Hepatocyte (in vitro differentiated cells): ENCODE results near the gene PCNX3. TPM values are rescaled to one million over a fixed set of nuclear protein-coding genes. Genes with fewer than 3 reads are reported as not detected.
A peak's percentile ranks its signal among the peaks of the same experiment; 100 is the strongest.

Source experiments
- DNase-seq: peaks from one replicate; pipeline ENCODE4 v3.0.0-alpha.2; 2016; ENCODE audit warnings: low spot score
- H2AFZ ChIP-seq: fragments of 200-600 bp; sonication (generic); 2 replicates; pipeline ENCODE4 v1.6.0; 2016; ENCODE audit warnings: antibody characterized with exemption, mild to moderate bottlenecking
- H3K27ac ChIP-seq: fragments of 200-600 bp; sonication (generic); 2 replicates; pipeline ENCODE4 v1.5.1; 2016; ENCODE audit warnings: mild to moderate bottlenecking
- H3K27me3 ChIP-seq: fragments of 200-600 bp; sonication (generic); 2 replicates; pipeline ENCODE4 v1.6.1; 2016
- H3K36me3 ChIP-seq: fragments of 200-600 bp; sonication (generic); replicated peaks from 2 replicates; pipeline ENCODE4 v1.5.1; 2016; ENCODE audit warnings: low read depth; ENCODE audit not compliant: insufficient read depth
- H3K4me1 ChIP-seq: fragments of 200-600 bp; sonication (generic); 2 replicates; pipeline ENCODE4 v1.5.1; 2016; ENCODE audit warnings: mild to moderate bottlenecking, moderate library complexity; ENCODE audit not compliant: insufficient read depth
- H3K4me2 ChIP-seq: fragments of 200-600 bp; sonication (generic); 2 replicates; pipeline ENCODE4 v1.6.0; 2016
- H3K4me3 ChIP-seq: fragments of 200-600 bp; sonication (generic); 2 replicates; pipeline ENCODE4 v1.5.1; 2016; ENCODE audit warnings: mild to moderate bottlenecking
- H3K79me2 ChIP-seq: fragments of 200-600 bp; sonication (generic); 2 replicates; pipeline ENCODE4 v1.6.0; 2017; ENCODE audit warnings: mild to moderate bottlenecking
- H3K9me2 ChIP-seq: fragments of 200-600 bp; sonication (generic); replicated peaks from 2 replicates; pipeline ENCODE4 v1.6.0; 2017; ENCODE audit warnings: mild to moderate bottlenecking; ENCODE audit not compliant: insufficient read depth
- H3K9me3 ChIP-seq: fragments of 200-600 bp; sonication (generic); 2 replicates; pipeline ENCODE4 v1.5.1; 2016; ENCODE audit warnings: low read depth, mild to moderate bottlenecking
- H4K20me1 ChIP-seq: fragments of 200-600 bp; sonication (generic); 2 replicates; pipeline ENCODE4 v1.6.0; 2016; ENCODE audit warnings: mild to moderate bottlenecking; ENCODE audit not compliant: insufficient read depth, poor library complexity, severe bottlenecking
- EZH2 ChIP-seq: fragments of 200-600 bp; sonication (generic); IDR thresholded peaks from 2 replicates; pipeline ENCODE4 v1.6.1; 2016; ENCODE audit warnings: antibody characterized with exemption, mild to moderate bottlenecking, borderline replicate concordance
- EZH2phosphoT487 ChIP-seq: fragments of 200-600 bp; sonication (generic); IDR thresholded peaks from one replicate; pipeline ENCODE4 v1.6.1; 2018; ENCODE audit warnings: antibody characterized with exemption, mild to moderate bottlenecking, low read depth, moderate library complexity; ENCODE audit not compliant: unreplicated experiment, severe bottlenecking
- WGBS: methylation state at CpG from one replicate; pipeline ENCODE4 v1.1.6; 2016; ENCODE audit warnings: low lambda C conversion rate; ENCODE audit errors: missing lambda C conversion rate; 5-methylcytosine and 5-hydroxymethylcytosine counted together
- polyA plus RNA-seq: library from polyadenylated mRNA; unstranded; fragments of >200 nt; fragmentation: Nextera tagmentation; extraction: Ambion mirVana; gene quantifications from 2 replicates; pipeline ENCODE4 v1.2.1, GENCODE V29; 2016
- total RNA-seq: library from RNA; depleted of rRNA; stranded (reverse); fragments of >200 nt; gene quantifications from 2 replicates; pipeline ENCODE4 v1.2.3, GENCODE V29; 2014
- TF ChIP-seq, protein P1 (sequence below): fragments of 200-600 bp; sonication (generic); IDR thresholded peaks from 2 replicates; pipeline ENCODE4 v1.5.1; 2016; ENCODE audit warnings: antibody characterized with exemption, mild to moderate bottlenecking; ENCODE audit not compliant: poor library complexity

PCNX3 gene
- total and polyA plus RNA-seq, 2 experiments from 2014 or later, result 20.0 to 27.4 TPM

- no peak for DNase-seq
- no peak overlapping the region for H2AFZ ChIP-seq
- peaks cover 56% of the 10 kb centered on the region for H4K20me1 ChIP-seq
- H3K9me3 ChIP-seq, result no peaks in the 10 kb centered on the region
- no peaks in the 10 kb centered on the region for H3K36me3 ChIP-seq
- TF ChIP-seq, protein P1, sequence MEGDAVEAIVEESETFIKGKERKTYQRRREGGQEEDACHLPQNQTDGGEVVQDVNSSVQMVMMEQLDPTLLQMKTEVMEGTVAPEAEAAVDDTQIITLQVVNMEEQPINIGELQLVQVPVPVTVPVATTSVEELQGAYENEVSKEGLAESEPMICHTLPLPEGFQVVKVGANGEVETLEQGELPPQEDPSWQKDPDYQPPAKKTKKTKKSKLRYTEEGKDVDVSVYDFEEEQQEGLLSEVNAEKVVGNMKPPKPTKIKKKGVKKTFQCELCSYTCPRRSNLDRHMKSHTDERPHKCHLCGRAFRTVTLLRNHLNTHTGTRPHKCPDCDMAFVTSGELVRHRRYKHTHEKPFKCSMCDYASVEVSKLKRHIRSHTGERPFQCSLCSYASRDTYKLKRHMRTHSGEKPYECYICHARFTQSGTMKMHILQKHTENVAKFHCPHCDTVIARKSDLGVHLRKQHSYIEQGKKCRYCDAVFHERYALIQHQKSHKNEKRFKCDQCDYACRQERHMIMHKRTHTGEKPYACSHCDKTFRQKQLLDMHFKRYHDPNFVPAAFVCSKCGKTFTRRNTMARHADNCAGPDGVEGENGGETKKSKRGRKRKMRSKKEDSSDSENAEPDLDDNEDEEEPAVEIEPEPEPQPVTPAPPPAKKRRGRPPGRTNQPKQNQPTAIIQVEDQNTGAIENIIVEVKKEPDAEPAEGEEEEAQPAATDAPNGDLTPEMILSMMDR, result no peak
- TF ChIP-seq EZH2phosphoT487, result no peak
- TF ChIP-seq EZH2, result no peak
- H3K4me3 ChIP-seq, result no peak overlapping the region
- peaks cover 59% of the 10 kb centered on the region for H3K79me2 ChIP-seq
- peak overlapping the region; percentile 88 for H3K4me2 ChIP-seq
- no peaks in the 10 kb centered on the region for H3K9me2 ChIP-seq
- 76% methylated on average over 6 of the region's 10 CpGs for WGBS
- no peaks in the 10 kb centered on the region for H3K27me3 ChIP-seq
- peaks cover 30% of the 10 kb centered on the region for H3K4me1 ChIP-seq
- no peak overlapping the region for H3K27ac ChIP-seq
Measured at GRCh38 chr11:65611028-65611757, 4.4 kb upstream of the PCNX3 start.

DNA sequence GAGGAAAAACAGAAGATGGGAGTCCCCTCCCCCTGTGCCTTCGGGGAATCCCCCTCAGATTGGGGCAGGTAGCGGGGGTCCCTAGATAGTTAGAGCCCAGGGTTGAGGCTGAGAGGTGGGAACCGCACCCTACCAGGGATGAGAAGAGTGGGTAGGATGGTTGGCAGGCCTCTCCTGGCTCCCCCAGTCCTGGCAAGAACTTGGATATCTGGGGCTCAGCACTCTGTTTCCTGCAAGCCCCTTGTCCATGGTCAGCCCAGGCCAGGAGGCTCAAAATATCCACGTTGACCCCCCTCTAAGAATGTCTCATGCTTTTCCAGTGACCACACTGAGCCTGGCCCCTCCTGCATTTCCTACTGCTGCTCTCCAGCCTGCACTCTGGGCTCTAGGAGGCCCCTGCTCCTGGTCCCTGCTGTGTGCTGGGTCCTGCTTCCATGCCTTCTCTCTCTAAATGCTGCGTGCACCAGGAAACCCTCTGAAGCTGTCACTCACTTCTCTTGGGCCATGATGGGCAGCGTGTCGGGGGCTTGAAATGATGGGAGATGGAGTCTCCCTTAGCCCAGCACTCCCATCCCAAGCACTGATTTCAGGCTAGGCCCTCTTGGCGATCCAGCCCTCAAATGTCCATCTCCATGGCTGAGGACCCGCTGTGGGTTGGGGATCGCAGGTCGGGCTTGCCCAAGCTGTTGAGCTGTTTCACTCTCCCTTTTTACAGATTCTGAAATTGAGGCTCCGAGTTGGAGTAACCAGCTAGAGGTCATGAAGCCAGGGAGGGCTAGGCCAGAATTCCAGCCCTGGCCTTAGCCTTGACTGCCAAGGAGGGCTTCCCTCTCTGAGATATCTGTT lies 3.6 kb upstream of the PCNX3 start:
- no peak for DNase-seq
- H3K79me2 ChIP-seq, result peaks cover 67% of the 10 kb centered on the region
- peak overlapping the region; percentile 88 for H3K4me2 ChIP-seq
- no peaks in the 10 kb centered on the region for H3K27me3 ChIP-seq
- WGBS, result 90% methylated on average over 12 of the region's 12 CpGs
- no peak overlapping the region for H2AFZ ChIP-seq
- no peak overlapping the region for H3K27ac ChIP-seq
- no peaks in the 10 kb centered on the region for H3K9me2 ChIP-seq
- TF ChIP-seq, protein P1, result no peak
- TF ChIP-seq EZH2 (no peak), EZH2phosphoT487 (no peak)
- peaks cover 60% of the 10 kb centered on the region for H4K20me1 ChIP-seq
- H3K9me3 ChIP-seq, result no peaks in the 10 kb centered on the region
- H3K4me3 ChIP-seq, result no peak overlapping the region
- peaks cover 32% of the 10 kb centered on the region for H3K4me1 ChIP-seq
- no peaks in the 10 kb centered on the region for H3K36me3 ChIP-seq

DNA sequence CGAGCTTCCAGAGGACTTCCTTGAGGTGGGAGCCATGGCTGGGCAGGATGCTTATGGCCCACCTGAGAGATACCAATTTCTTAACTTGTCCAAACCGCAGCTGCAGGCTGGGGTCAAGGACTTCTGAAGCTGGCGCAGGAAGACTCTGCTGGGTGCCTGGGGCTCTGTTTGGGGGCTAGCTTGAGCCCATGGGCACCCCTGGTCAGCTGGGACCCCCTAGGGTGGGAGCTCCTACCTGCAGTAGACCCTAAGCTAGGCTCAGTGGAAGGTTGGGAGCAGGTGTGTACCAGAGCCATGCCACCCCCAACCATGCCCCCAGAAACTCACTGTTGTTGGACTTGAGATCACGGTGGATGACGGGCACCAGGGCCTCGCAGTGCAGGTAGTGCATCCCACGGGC lies 2.9 kb upstream of the PCNX3 start:
- Histone ChIP-seq H3K9me3 (no peaks in the 10 kb centered on the region), H3K9me2 (no peaks in the 10 kb centered on the region), H3K36me3 (no peaks in the 10 kb centered on the region), H2AFZ (no peak overlapping the region), H3K27ac (no peak overlapping the region), H3K4me2 (peak overlapping the region; percentile 88), H3K79me2 (peaks cover 71% of the 10 kb centered on the region), H3K27me3 (no peaks in the 10 kb centered on the region), H4K20me1 (peaks cover 55% of the 10 kb centered on the region), H3K4me1 (peaks cover 26% of the 10 kb centered on the region), H3K4me3 (no peak overlapping the region)
- no peak for DNase-seq
- no peak for TF ChIP-seq EZH2phosphoT487
- TF ChIP-seq EZH2, result no peak
- TF ChIP-seq, protein P1, result no peak
- 94% methylated on average over 7 of the region's 7 CpGs for WGBS
